OCI-LY3 (cell line): Measurements from ENCODE around the gene SESN3.

Experiments
- H2AFZ ChIP-seq: fragments of 200-600, 300-600 bp; shearing (Covaris generic); 2 replicates; pipeline ENCODE4 v1.6.0; 2014; ENCODE audit warnings: antibody characterized with exemption, low read depth, low read length
- H3K27ac ChIP-seq: fragments of 200-600, 300-600 bp; sonication (generic); 2 replicates; pipeline ENCODE4 v1.5.1; 2014; ENCODE audit warnings: mild to moderate bottlenecking, low read length, moderate library complexity, mixed read lengths
- H3K27me3 ChIP-seq: fragments of 200-600, 300-600 bp; sonication (generic); 2 replicates; pipeline ENCODE4 v1.6.1; 2014; ENCODE audit warnings: low read depth, low read length, mixed read lengths
- H3K36me3 ChIP-seq: fragments of 200-600, 300-600 bp; sonication (generic); replicated peaks from 2 replicates; pipeline ENCODE3; 2014; ENCODE audit warnings: low read depth, low read length, mixed read lengths
- H3K4me1 ChIP-seq: fragments of 300-600, 200-600 bp; sonication (generic); 2 replicates; pipeline ENCODE4 v1.6.1; 2014; ENCODE audit warnings: low read length, mixed read lengths
- H3K4me2 ChIP-seq: fragments of 200-600, 300-600 bp; sonication (generic); 2 replicates; pipeline ENCODE4 v1.6.1; 2014; ENCODE audit warnings: low read length, mixed read lengths
- H3K4me3 ChIP-seq: fragments of 300-600, 200-600 bp; sonication (generic); 2 replicates; pipeline ENCODE4 v1.5.1; 2014; ENCODE audit warnings: antibody characterized with exemption, mild to moderate bottlenecking, low read length, moderate library complexity
- H3K79me2 ChIP-seq: fragments of 300-600, 200-600 bp; shearing (Covaris generic); 2 replicates; pipeline ENCODE4 v1.6.1; 2014; ENCODE audit warnings: mild to moderate bottlenecking, low read length, mixed read lengths
- H3K9ac ChIP-seq: fragments of 300-600, 200-600 bp; shearing (Covaris generic); 2 replicates; pipeline ENCODE4 v1.6.0; 2014; ENCODE audit warnings: mild to moderate bottlenecking, low read length, moderate library complexity
- H3K9me3 ChIP-seq: fragments of 200-600, 300-600 bp; shearing (Covaris generic); 2 replicates; pipeline ENCODE4 v1.6.1; 2014; ENCODE audit warnings: low read length, mixed read lengths; ENCODE audit not compliant: insufficient read depth
- H4K20me1 ChIP-seq: fragments of 200-600, 300-600 bp; sonication (generic); 2 replicates; pipeline ENCODE4 v1.6.1; 2016; ENCODE audit warnings: low read length, mixed read lengths; ENCODE audit not compliant: insufficient read depth
- CTCF ChIP-seq: fragments of 200-600, 300-600 bp; sonication (generic); IDR thresholded peaks from 2 replicates; pipeline ENCODE4 v1.5.1; 2014; ENCODE audit warnings: antibody characterized with exemption, low read length, low read depth
- EZH2phosphoT487 ChIP-seq: fragments of 200-600 bp; shearing (Covaris generic); IDR thresholded peaks from 2 replicates; pipeline ENCODE4 v1.6.1; 2018; ENCODE audit warnings: antibody characterized with exemption, mixed run types, low read depth

Gene SESN3

GRCh38 chr11:95145430-95146060, 85.5 kb downstream of the SESN3 start:
- Histone ChIP-seq H3K9me3 (no peaks in the 10 kb centered on the region), H3K4me1 (no peaks in the 10 kb centered on the region), H3K36me3 (no peaks in the 10 kb centered on the region), H3K27ac (no peak overlapping the region), H3K9ac (no peak overlapping the region), H3K27me3 (peaks cover 11% of the 10 kb centered on the region), H3K79me2 (no peaks in the 10 kb centered on the region), H3K4me2 (no peak overlapping the region), H4K20me1 (no peaks in the 10 kb centered on the region), H3K4me3 (no peak overlapping the region), H2AFZ (no peak overlapping the region)
- TF ChIP-seq EZH2phosphoT487 (no peak), CTCF (no peak)

- H4K20me1 ChIP-seq = no peaks in the 10 kb centered on the region
- H3K4me3 ChIP-seq = no peak overlapping the region
- H3K27me3 ChIP-seq = peaks cover 13% of the 10 kb centered on the region
- no peaks in the 10 kb centered on the region for H3K79me2 ChIP-seq
- H3K36me3 ChIP-seq = no peaks in the 10 kb centered on the region
- H3K4me2 ChIP-seq = no peak overlapping the region
- no peak for TF ChIP-seq CTCF
- TF ChIP-seq EZH2phosphoT487 = no peak
- H3K9ac ChIP-seq = no peak overlapping the region
- no peak overlapping the region for H3K27ac ChIP-seq
- H3K9me3 ChIP-seq = no peaks in the 10 kb centered on the region
- no peaks in the 10 kb centered on the region for H3K4me1 ChIP-seq
- no peak overlapping the region for H2AFZ ChIP-seq
Measured at GRCh38 chr11:95144313-95145235, 86.4 kb downstream of the SESN3 start.

- Histone ChIP-seq H3K4me2 (no peak overlapping the region), H3K4me3 (no peak overlapping the region), H3K36me3 (no peaks in the 10 kb centered on the region), H3K9me3 (no peaks in the 10 kb centered on the region), H3K27ac (no peak overlapping the region), H4K20me1 (no peaks in the 10 kb centered on the region), H3K9ac (no peak overlapping the region), H3K4me1 (0 out of 2 replicates have a peak, but pooled peaks cover 3% of the 10 kb centered on the region), H2AFZ (no peak overlapping the region), H3K27me3 (peaks cover 13% of the 10 kb centered on the region), H3K79me2 (no peaks in the 10 kb centered on the region)
- TF ChIP-seq EZH2phosphoT487 (no peak), CTCF (no peak)
Measured at GRCh38 chr11:95143106-95143681, 87.8 kb downstream of the SESN3 start.

GRCh38 chr11:95142431-95142830, 88.6 kb downstream of the SESN3 start:
- H3K79me2 ChIP-seq = no peaks in the 10 kb centered on the region
- H4K20me1 ChIP-seq = no peaks in the 10 kb centered on the region
- H3K36me3 ChIP-seq = no peaks in the 10 kb centered on the region
- H3K9me3 ChIP-seq = no peaks in the 10 kb centered on the region
- no peak overlapping the region for H3K27ac ChIP-seq
- 0 out of 2 replicates have a peak, but pooled peaks cover 3% of the 10 kb centered on the region for H3K4me1 ChIP-seq
- no peak overlapping the region for H3K9ac ChIP-seq
- TF ChIP-seq CTCF = no peak
- no peak for TF ChIP-seq EZH2phosphoT487
- H3K4me2 ChIP-seq = no peak overlapping the region
- peaks cover 13% of the 10 kb centered on the region for H3K27me3 ChIP-seq
- H2AFZ ChIP-seq = no peak overlapping the region
- no peak overlapping the region for H3K4me3 ChIP-seq
